CD1c-positive myeloid dendritic cell (primary cell): ENCODE data around the gene ABCC9.

Source experiments
- DNase-seq: peaks from one replicate; pipeline ENCODE4 v3.0.0-alpha.2; 2016; ENCODE audit errors: extremely low spot score

The ABCC9 gene

DNA sequence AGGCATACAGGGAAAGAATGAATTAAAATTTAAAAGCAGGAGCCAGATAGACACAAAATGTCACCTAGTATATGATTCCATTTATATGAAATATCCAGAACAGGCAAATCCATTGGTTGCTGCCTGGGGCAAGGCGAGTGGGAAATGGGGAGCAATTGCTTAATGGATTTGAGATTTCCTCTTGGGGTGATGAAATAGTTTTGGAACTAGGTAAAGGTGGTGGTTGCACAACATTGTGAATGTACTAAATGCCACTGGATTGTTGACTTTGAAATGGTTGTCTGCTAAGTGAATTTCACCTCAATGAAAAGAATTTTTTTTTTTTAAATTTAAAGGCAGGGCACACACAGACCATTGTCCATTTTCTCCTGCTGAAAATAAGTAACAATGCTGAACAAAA is 61.9 kb downstream of the ABCC9 start:
- DNase-seq: no peak

DNA sequence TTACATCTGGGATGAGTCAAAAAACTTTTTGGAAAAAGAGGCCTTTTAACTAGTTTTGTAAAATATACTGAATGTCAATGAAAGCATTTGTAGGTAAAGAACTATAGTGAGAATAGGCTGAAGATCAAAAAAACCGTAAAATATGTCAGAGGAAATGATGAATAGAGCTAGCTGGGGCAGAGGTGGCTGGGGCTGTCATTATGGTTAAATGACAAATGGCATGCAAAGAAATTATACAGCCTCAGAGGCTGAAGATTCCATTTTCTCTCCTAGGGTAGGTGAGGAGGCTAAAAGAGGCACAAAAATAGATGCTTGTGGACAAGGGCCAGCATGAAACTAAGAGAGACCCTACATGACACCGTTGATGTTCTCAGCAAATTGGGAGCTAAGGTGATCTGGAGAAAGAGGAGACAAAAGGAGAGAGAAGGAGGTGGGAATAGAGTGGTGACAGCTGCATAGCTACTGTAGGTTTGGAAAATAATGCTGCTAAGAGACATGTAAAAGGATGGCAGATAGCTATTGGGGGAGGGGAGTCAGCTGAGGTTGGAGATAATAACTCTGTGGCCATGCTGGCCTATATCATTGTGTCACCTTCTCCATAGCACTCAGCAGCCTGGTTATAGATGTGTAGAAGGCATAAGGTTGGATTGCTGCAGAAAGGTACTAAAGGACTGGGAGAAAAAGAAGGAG is 63.8 kb downstream of the ABCC9 start:
- no peak for DNase-seq

- DNase-seq: no peak
Observed at GRCh38 chr12:21865846-21866245, 75.4 kb downstream of the ABCC9 start.

DNA sequence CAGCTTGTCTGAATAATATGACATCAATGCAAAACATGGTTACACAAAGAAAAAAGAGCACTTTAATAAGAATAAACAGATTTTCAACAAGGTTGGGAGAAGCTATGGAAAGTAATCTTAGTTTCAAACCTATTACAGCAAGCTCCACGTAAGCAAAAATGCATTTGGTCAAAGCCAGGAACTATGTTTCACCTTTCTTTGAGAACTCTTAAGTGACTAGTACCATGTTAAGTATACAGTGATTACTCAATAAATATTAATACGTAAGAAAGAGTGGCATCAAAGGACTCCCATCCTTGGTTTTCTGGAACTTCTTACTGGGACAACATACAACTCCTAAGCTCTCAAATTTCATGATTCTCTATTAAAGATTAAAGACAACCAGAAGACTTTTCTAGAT is 80.7 kb downstream of the ABCC9 start:
- DNase-seq: no peak

DNA sequence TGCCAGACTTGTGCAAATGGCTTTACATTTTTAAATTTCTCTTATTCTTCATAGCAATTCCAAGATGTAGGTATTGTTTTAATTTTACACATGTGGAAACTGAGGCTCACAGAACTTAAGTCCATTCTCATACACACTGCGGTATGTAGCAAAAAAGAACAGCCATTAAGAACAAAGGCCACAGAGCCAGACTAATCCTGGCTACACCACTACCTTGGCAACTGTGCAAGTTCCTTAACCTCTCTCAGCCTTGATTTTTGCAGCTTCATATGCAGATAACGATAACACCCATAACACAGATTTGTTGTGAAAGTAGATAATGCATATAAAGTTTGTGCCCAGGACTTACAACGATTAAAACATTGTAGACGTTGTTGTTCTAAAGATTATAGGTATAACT is 81.1 kb downstream of the ABCC9 start:
- DNase-seq: no peak

DNA sequence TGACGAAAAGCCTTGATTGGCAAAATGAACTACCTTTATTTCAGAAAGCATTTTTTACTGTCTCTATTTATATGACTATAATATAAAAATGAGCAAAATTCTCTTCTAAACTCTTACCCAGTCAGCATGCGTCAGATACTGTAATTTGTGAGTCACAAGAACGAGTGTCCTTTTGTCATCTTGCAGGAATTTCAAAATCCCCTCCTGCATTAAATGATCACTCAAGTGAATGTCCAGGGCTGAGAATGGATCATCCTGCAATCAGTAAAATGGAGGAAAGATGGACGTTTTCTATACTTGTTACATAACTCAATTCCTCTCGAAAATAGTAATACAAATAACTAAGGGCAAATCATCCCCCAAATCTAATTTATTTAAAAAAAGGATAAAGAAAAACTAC is 89.0 kb downstream of the ABCC9 start:
- DNase-seq: no peak

DNA sequence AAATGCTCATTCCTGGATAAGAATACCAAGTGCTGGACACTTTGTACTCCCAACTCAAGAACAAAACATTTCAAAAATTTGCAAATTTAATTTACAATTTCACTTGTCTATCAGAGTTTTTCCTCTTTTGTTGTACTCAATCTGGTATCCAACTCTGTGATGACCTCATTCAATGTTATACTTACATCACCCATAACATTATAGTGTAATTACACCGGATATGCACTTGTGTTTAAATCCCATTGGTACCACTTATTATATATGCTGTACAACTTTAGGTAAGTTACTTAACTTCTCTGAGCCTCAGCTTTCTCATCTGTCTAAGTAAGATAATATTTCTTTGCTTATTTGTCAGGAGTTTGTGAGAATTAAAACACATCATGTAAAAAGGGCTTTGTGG is 90.1 kb downstream of the ABCC9 start:
- no peak for DNase-seq

DNA sequence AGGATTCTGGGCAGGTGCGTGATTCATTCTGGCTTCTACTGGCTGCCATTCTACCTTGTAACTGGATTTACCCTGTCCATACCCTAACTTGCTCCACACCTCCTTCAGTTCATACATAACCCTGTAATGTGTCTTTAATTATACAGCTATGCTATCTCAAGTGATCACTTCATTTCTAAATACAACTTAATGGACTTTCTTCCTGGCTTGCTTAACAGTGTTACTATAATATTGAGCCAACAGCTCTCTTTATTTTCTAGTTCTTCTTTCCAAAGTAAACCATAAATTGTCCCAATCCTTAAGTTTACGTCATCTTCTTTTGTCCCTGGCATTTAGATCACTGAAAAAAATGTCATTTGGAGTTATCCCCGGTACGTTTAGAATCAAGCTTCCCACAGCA is 90.8 kb downstream of the ABCC9 start:
- no peak for DNase-seq

DNA sequence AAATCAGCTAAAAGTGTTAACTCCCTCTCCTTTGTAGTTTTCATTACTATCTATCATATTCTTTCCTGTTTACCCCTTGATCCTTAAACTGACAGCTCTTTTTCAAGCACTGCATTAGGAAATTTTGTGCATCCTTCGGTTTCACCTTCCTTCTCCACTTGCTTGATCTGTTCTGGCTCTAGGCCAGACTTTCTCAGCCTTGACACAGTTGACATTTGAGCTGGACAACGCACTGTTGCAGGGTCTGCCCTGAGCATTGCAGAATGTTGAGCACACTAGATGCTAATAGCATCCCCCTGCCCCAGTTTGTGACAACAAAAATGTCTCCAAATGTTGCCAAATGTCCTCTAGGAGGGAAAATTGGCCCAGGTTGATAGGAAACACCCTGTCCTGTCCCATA is 91.3 kb downstream of the ABCC9 start:
- no peak for DNase-seq

DNA sequence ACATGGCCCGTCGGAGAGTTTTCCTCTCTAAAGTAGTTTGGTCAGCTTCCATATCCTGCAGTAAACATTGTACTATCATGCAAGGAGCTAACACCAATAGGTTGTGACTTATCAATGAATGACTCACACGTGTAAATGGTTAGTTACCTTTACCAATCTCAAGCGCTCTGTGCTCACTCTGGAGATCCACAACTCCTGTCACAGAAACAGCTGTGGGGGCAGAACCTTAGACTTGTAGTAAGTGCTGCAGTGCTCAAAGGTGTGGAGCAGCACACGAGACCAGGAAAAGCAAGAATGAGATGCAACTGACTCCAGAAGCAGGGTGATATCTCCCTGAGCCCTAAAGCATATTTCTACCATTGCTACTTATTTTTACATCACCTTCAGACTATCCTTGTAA is 93.0 kb downstream of the ABCC9 start:
- no peak for DNase-seq

DNA sequence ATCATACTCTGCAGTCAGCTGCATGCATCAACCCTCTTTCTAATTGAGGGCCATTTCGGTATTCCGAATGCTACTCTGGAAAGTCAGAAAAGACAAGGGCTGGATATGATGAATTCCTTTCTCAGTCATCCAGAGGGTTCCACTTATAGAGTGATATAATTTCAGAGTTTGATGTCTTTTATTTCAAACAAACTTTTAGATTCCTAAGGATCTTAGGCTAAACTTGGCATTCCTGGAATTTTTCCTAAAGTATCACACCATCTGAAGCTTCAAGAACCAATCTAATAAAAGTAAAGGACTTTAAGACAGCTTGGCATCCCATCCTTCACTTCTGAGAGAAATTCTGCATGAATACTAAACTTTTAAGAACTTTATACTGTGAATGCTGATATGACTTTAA is 97.4 kb downstream of the ABCC9 start:
- DNase-seq: no peak

- no peak for DNase-seq
Observed at GRCh38 chr12:21839776-21840175, 101.5 kb downstream of the ABCC9 start.

DNA sequence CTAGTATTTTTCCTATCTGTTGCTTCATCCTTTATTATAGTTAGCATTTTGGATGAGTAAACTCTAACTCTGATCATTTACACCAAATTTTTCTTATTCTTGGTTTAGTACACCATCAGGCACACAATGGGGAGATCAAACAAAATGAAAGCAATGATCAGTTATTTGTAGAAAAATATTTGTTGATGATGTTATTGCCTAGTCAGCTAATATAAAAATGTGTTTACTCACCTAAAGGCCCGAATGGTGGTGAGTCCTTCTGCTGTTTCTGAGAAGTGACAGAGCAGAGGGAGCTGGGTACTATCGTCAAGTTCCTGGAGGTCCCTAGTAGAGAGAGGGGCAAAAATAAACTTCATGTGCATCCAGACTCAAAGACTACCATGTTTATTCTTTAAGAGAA is 103.4 kb downstream of the ABCC9 start:
- DNase-seq: no peak

GRCh38 chr12:21831791-21832344 is 109.4 kb downstream of the ABCC9 start:
- no peak for DNase-seq

DNA sequence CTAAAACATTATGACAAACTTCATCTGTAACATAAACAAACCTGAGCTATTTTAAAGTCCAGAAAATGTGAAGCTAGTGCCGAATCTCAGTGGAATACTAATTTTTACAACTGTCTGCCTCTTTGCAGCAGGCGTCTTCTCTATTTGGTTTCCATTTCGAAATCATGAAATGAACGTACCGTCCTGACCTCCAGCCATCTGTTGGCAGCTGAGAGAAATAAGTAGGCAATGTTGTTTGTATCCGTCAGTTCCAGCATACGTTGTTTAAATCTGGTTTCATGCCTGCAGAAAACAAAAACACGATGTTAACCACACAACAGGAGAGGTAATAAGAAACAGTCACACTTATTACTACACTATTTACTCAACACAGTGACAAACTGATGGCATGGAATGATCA is 112.4 kb downstream of the ABCC9 start:
- DNase-seq: no peak

- DNase-seq: no peak
Observed at GRCh38 chr12:21828136-21828775, 113.0 kb downstream of the ABCC9 start.

DNA sequence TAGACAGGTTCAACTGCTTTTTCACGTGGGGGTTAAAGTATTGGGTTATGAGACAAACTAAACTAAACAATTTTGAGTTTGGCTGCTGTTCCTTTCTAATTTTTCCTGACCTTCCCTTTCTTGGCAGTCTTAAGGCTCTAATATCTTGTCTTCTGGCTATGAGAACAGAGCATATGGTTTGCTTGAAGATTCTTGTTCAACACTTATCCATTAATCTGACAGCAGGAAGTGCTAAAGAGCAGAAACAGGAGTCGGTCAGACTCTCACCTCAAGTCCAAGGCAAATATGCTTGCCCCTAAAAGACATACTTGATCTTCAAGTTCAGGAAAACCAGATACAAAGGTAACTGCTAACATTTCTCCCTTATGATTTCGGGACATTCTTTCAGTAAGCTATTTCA is 114.1 kb downstream of the ABCC9 start:
- DNase-seq: no peak

- no peak for DNase-seq
Observed at GRCh38 chr12:21826618-21826910, 114.7 kb downstream of the ABCC9 start.

DNA sequence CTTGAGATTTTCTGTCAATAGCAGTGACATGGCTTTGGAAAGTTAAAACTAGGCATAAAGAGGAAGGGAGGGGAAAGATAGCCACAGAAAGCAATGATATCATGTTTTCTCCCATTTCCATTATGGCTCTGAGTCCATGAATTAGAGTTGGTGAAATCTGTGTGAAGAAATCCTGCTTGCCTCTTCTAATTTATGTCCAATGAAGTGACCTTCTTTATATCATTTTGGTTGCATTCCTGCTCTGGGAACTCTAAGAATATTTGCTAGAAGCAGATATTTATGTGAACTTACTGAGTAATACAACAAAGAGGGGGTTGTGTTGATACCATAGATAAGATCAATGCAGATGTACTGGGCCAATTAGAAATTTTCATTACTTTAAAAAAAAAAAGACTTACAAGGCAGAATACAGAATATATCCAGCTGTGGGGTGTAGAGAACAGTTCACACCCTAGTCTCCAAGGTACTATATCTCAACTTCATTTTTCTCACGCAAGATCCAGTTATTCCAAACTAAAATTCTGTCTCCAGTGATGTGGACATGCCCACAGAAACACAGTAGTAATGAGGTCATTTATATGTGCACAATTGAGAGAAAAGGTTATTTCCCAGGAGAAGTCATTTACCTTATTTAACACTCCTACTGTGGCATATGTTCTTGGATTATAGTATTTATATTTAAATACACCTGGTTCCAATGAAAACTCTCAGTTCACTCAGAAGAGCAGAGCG is 115.2 kb downstream of the ABCC9 start:
- DNase-seq: no peak

DNA sequence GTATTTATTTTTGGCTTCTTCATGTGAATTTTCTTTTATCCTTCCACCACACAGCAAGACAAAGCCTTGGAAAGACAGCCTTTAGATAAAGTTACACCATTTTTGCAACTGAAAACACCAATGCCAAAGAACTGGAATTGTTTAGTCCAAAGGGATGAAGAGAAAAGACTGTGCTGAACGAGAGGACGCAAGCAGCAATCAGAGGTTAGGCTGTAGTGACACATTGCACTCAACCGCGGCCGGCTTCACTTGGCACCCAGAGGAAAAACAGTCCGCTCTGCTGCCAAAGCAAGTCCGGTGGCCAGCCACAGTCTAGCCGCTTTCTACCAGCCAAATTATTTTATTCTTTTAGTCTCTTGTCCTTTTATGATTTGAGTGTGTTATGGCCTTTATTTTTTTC is 117.6 kb downstream of the ABCC9 start:
- no peak for DNase-seq

DNA sequence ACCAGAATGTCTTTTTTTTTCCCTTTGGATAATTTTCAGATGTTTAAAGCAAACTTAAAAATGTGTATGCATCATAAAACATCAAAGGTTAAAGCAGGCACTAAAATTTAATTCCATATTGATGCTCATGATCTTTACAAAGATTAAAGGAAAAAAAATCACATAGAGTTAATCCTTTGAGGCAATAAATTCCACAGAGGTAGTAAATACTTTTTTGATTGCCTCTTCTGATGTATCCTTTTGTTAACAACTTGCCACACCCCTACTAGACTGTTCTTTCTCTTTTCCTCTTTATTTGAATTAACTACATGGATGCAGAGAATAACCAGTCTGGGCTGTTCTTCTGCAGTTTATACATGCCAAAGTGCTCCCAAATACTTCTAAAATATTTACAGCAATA is 121.5 kb downstream of the ABCC9 start:
- no peak for DNase-seq

DNA sequence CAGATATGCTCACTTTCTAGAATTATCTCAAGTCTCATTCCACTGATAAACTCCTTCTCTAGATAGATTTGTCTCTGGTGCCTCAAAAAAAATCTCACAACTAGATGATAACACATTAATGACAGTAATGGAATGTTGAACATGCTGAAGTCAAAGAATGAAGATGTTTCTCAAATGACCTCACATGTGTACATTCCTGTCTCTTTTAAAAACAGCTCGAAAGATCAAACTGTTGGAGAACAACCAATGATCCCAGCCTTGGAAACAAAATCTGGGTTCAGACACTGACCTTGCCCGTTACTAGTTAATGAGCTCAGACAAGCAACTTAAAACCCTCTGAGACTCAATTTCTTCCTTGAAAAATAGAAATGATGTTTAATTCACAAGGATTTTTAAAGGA is 122.0 kb downstream of the ABCC9 start:
- DNase-seq: no peak

DNA sequence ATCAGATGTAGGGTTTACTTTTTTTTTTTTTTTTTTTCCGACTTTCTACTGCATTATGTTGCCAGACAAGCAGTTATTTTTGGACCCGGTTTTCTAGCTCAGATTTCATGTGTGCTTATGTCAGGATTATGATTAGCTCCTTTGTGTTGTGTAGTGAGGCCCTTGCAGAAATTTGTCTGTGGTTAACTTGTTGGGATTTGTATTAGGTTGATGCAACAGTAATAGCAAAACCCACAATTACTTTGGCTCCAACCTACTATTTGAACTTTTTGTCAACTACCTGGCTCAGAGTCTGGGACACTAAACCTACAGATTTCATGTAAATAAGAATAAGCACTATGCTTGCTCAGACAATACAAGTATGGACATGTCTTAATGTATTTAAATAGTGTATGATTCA is 122.6 kb downstream of the ABCC9 start:
- DNase-seq: no peak
